Measurements from ENCODE around the gene KRT7.

- TF ChIP-seq, protein P1, sequence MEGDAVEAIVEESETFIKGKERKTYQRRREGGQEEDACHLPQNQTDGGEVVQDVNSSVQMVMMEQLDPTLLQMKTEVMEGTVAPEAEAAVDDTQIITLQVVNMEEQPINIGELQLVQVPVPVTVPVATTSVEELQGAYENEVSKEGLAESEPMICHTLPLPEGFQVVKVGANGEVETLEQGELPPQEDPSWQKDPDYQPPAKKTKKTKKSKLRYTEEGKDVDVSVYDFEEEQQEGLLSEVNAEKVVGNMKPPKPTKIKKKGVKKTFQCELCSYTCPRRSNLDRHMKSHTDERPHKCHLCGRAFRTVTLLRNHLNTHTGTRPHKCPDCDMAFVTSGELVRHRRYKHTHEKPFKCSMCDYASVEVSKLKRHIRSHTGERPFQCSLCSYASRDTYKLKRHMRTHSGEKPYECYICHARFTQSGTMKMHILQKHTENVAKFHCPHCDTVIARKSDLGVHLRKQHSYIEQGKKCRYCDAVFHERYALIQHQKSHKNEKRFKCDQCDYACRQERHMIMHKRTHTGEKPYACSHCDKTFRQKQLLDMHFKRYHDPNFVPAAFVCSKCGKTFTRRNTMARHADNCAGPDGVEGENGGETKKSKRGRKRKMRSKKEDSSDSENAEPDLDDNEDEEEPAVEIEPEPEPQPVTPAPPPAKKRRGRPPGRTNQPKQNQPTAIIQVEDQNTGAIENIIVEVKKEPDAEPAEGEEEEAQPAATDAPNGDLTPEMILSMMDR (IDR thresholded peaks at IDR 0.05; ENCODE audit: insufficient read depth, low read length): no peak
- TF ChIP-seq POLR2AphosphoS5 (IDR thresholded peaks at IDR 0.05; ENCODE audit: low read depth) (no peak), SPI1 (IDR thresholded peaks at IDR 0.05; ENCODE audit: borderline replicate concordance, low read depth) (no peak)
Observed at GRCh38 chr12:52246720-52247621, 13.9 kb downstream of the KRT7 start.
